Raji (cell line): ENCODE results near the gene PI4KA.

ENCODE experiments used
- POLR2A ChIP-seq: IDR thresholded peaks from 2 replicates; pipeline ENCODE4 v1.6.1; 2011; ENCODE audit warnings: low read depth, low read length, control low read depth; ENCODE audit not compliant: insufficient read depth

Gene PI4KA

GRCh38 chr22:20858615-20859416 lies at the start of gene PI4KA, which contains the start of gene SNAP29:
PI4KA (minus strand) TSS chr22:20858811; CDS start chr22:20858725, 86 bp downstream.
SNAP29 (plus strand) TSS chr22:20859007; CDS start chr22:20859111, 104 bp downstream.
- TF ChIP-seq POLR2A: peak; percentile 74

- TF ChIP-seq POLR2A: no peak
Observed at GRCh38 chr22:20906387-20906767, 47.8 kb upstream of the PI4KA start.

- no peak for TF ChIP-seq POLR2A
Observed at GRCh38 chr22:20905415-20906386, 47.1 kb upstream of the PI4KA start.

- no peak for TF ChIP-seq POLR2A
Observed at GRCh38 chr22:20904980-20905355, 46.4 kb upstream of the PI4KA start.

- TF ChIP-seq POLR2A: no peak
Observed at GRCh38 chr22:20904008-20904979, 45.7 kb upstream of the PI4KA start.

- TF ChIP-seq POLR2A: no peak
Observed at GRCh38 chr22:20903093-20903492, 44.5 kb upstream of the PI4KA start.

- no peak for TF ChIP-seq POLR2A
Observed at GRCh38 chr22:20899827-20900423, 41.3 kb upstream of the PI4KA start.

- TF ChIP-seq POLR2A: no peak
Observed at GRCh38 chr22:20890975-20891374, 32.4 kb upstream of the PI4KA start.

GRCh38 chr22:20889904-20890540 lies 31.4 kb upstream of the PI4KA start:
- TF ChIP-seq POLR2A: no peak

- no peak for TF ChIP-seq POLR2A
Observed at GRCh38 chr22:20889025-20889704, 30.6 kb upstream of the PI4KA start.

GRCh38 chr22:20887375-20887774 lies 28.8 kb upstream of the PI4KA start:
- no peak for TF ChIP-seq POLR2A

- no peak for TF ChIP-seq POLR2A
Observed at GRCh38 chr22:20885557-20886323, 27.1 kb upstream of the PI4KA start.
